Thyroid gland (tissue), 4 donors: ENCODE results near the gene CCDC50. TPM values are rescaled to one million over a fixed set of nuclear protein-coding genes. Genes with fewer than 3 reads are reported as not detected.

Experiments
- DNase-seq, 2 donors: peaks; one replicate each; pipeline ENCODE4 v3.0.0-alpha.2; 2019
- H3K27ac ChIP-seq, 3 donors: fragments of 200-600 bp; sonication (generic); 1 replicate in 2 of 3; 2 replicates in 1 of 3; pipeline ENCODE4 v1.5.1; 2016 to 2019; ENCODE audit warnings: mild to moderate bottlenecking in 1 of 3, moderate library complexity in 1 of 3
- H3K27me3 ChIP-seq: fragments of 200-600 bp; sonication (generic); one replicate; pipeline ENCODE4 v1.5.1; 2019
- H3K36me3 ChIP-seq, 2 donors: fragments of 200-600 bp; sonication (generic); one replicate each; pipeline ENCODE4 v1.5.1; 2016 to 2019
- H3K4me1 ChIP-seq, 2 donors: fragments of 200-600 bp; sonication (generic); one replicate each; pipeline ENCODE4 v1.5.1; 2017 to 2019
- H3K4me3 ChIP-seq, 3 donors: fragments of 200-600 bp; sonication (generic); replicated peaks in 1 of 3; 1 replicate in 2 of 3; 2 replicates in 1 of 3; pipeline ENCODE4 v1.5.1; 2016; ENCODE audit warnings: mild to moderate bottlenecking in 1 of 3
- H3K9me3 ChIP-seq: fragments of 200-600 bp; sonication (generic); one replicate; pipeline ENCODE4 v1.5.1; 2017
- CTCF ChIP-seq, 6 experiments: fragments of 200-600 bp in 3 of 6; fragments of 450-650 bp in 3 of 6; sonication (generic) in 3 of 6; IDR thresholded peaks; one replicate each; pipeline ENCODE4 v1.5.1; 2016 to 2019; ENCODE audit warnings: antibody characterized with exemption in 6 of 6, mild to moderate bottlenecking in 2 of 6, inconsistent platforms in 1 of 6, moderate library complexity in 1 of 6
- POLR2A ChIP-seq, 2 donors: fragments of 450-650 bp; IDR thresholded peaks; one replicate each; pipeline ENCODE4 v1.6.1; 2017; ENCODE audit warnings: antibody characterized with exemption in 2 of 2, mild to moderate bottlenecking in 2 of 2, moderate library complexity in 1 of 2
- WGBS, 2 donors: methylation state at CpG; one replicate each; pipeline ENCODE4 v1.1.5; 2017; 5-methylcytosine and 5-hydroxymethylcytosine counted together
- intact Hi-C: fragments of 100-400 bp; cut with DNase I; formaldehyde crosslinking; loops from one replicate; pipeline ENCODE4 v1.15.1; 2023
- total RNA-seq, 4 donors: library from RNA; depleted of rRNA; stranded (reverse); fragments of >200 nt; gene quantifications; one replicate each; pipeline ENCODE4 v1.2.3, GENCODE V29; 2016

CCDC50 gene
- total RNA-seq, 4 donors from 2014 or later, result 63.3 to 104 (median 91.1) TPM

DNA sequence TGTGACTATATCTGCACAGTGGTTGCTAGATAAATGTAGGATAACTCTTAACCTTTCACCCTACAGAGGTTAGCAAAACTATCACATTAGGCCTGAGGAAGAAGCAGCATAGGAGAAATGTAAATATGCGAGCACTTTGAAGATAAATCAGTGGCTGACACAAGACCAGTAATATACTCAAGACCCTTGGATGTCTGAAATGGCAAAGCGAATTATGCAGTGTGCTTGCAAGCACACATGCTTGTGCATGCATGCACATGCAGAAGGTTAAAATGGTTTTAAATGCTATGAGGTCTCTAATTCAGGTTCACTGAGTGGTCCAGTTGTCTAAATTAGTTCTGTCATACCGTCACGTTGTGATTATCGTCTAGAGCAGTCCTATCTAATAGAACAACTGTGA lies 14.7 kb downstream of the CCDC50 start:
- H3K27ac ChIP-seq, result no peak overlapping the region
- no peaks in the 10 kb centered on the region for H3K27me3 ChIP-seq
- DNase-seq, result no peak
- H3K4me1 ChIP-seq, result peaks cover 38 to 43% of the 10 kb centered on the region in 2 donors
- no peaks in the 10 kb centered on the region for H3K36me3 ChIP-seq
- intact Hi-C loops, result no loop called here
- no peak overlapping the region for H3K4me3 ChIP-seq
- WGBS, 2 donors, result 96 to 97% methylated on average over 5 of the region's 5 CpGs
- no peaks in the 10 kb centered on the region for H3K9me3 ChIP-seq
- TF ChIP-seq POLR2A (IDR thresholded peaks at IDR 0.05) (no peak), CTCF (IDR thresholded peaks at IDR 0.05) (no peak)

GRCh38 chr3:191345334-191345733 lies 16.1 kb downstream of the CCDC50 start:
- peaks cover 49 to 53% of the 10 kb centered on the region in 2 donors for H3K4me1 ChIP-seq
- 92% methylated on average over 5 of the region's 5 CpGs for WGBS, 2 donors
- no peak for DNase-seq
- no peak overlapping the region for H3K27ac ChIP-seq
- no peaks in the 10 kb centered on the region for H3K9me3 ChIP-seq
- no peaks in the 10 kb centered on the region for H3K27me3 ChIP-seq
- intact Hi-C loops, result no loop called here
- no peak for TF ChIP-seq POLR2A (IDR thresholded peaks at IDR 0.05)
- no peak for TF ChIP-seq CTCF (IDR thresholded peaks at IDR 0.05)
- no peaks in the 10 kb centered on the region for H3K36me3 ChIP-seq
- no peak overlapping the region for H3K4me3 ChIP-seq

DNA sequence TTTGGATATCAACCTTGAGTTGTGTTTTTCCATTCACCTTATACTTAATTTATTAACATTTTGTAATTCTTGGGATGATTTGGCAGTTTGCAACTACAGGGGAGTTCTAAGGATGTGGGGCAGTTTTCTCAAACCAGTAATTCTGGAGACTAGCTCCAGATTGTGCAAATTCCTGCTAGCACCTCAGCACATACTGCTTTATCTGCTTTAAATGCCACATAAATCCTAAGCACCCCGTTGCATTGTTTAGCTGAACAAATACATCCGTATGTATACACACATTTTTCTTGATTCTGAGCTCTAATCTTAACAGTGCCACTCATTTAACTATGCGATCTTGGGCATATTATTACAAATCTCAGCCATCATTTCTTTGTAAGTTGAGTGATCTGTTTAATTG lies 18.0 kb downstream of the CCDC50 start:
- Histone ChIP-seq H3K4me1 (peaks cover 53 to 56% of the 10 kb centered on the region in 2 donors), H3K9me3 (no peaks in the 10 kb centered on the region), H3K4me3 (no peak overlapping the region), H3K36me3 (no peaks in the 10 kb centered on the region), H3K27me3 (no peaks in the 10 kb centered on the region), H3K27ac (no peak overlapping the region)
- 95% methylated on average over 3 of the region's 3 CpGs for WGBS, 2 donors
- intact Hi-C loops, result no loop called here
- DNase-seq, result no peak
- TF ChIP-seq CTCF (IDR thresholded peaks at IDR 0.05) (no peak), POLR2A (IDR thresholded peaks at IDR 0.05) (no peak)

GRCh38 chr3:191348098-191348497 lies 18.9 kb downstream of the CCDC50 start:
- H3K9me3 ChIP-seq, result no peaks in the 10 kb centered on the region
- TF ChIP-seq POLR2A (IDR thresholded peaks at IDR 0.05) (no peak), CTCF (IDR thresholded peaks at IDR 0.05) (no peak)
- intact Hi-C loops, result no loop called here
- H3K4me3 ChIP-seq, result no peak overlapping the region
- no peak overlapping the region for H3K27ac ChIP-seq
- WGBS, 2 donors, result 97 to 100% methylated on average over 1 of the region's 1 CpG
- H3K4me1 ChIP-seq, result peaks cover 50 to 56% of the 10 kb centered on the region in 2 donors
- no peak for DNase-seq
- no peaks in the 10 kb centered on the region for H3K36me3 ChIP-seq
- H3K27me3 ChIP-seq, result no peaks in the 10 kb centered on the region

- H3K27ac ChIP-seq, result peak overlapping the region; percentile 1 to 72 (median 63)
- TF ChIP-seq CTCF (IDR thresholded peaks at IDR 0.05) (no peak), POLR2A (IDR thresholded peaks at IDR 0.05) (peak in 1 of 2 donors; percentile 31)
- WGBS, 2 donors, result 20 to 28% methylated on average over 5 of the region's 5 CpGs
- intact Hi-C loops, result no loop called here
- no peak overlapping the region for H3K4me3 ChIP-seq
- no peak for DNase-seq
- no peaks in the 10 kb centered on the region for H3K36me3 ChIP-seq
- H3K9me3 ChIP-seq, result no peaks in the 10 kb centered on the region
- H3K27me3 ChIP-seq, result no peaks in the 10 kb centered on the region
- peaks cover 47 to 56% of the 10 kb centered on the region in 2 donors for H3K4me1 ChIP-seq
These were observed 21.3 kb downstream of the CCDC50 start for GRCh38 chr3:191350396-191351090.
